D721Med (cell line): Measurements from ENCODE around the gene RASIP1.

Experiments
- DNase-seq: peaks from one replicate; pipeline ENCODE4 v3.0.0; 2011; ENCODE audit warnings: low spot score; ENCODE audit not compliant: insufficient read length
- FAIRE-seq: peaks from 2 replicates; lab custom pipeline; 2011; peaks lifted over from hg19 to GRCh38; lab: Jason Lieb, UNC
- CTCF ChIP-seq: IDR thresholded peaks from 2 replicates; pipeline ENCODE4 v1.5.1; 2012; ENCODE audit warnings: mild to moderate bottlenecking, control low read depth; ENCODE audit not compliant: insufficient read depth; ENCODE audit errors: missing control alignments

Gene RASIP1

GRCh38 chr19:48760504-48761205, 20.2 kb upstream of the RASIP1 start:
- FAIRE-seq (no peak), DNase-seq (no peak)
- no peak for TF ChIP-seq CTCF

- DNase-seq: no peak
- no peak for TF ChIP-seq CTCF
- no peak for FAIRE-seq
These were observed 17.3 kb upstream of the RASIP1 start for GRCh38 chr19:48757741-48758144.

GRCh38 chr19:48757089-48757675, 16.8 kb upstream of the RASIP1 start:
- DNase-seq (no peak), FAIRE-seq (no peak)
- TF ChIP-seq CTCF: no peak

DNA sequence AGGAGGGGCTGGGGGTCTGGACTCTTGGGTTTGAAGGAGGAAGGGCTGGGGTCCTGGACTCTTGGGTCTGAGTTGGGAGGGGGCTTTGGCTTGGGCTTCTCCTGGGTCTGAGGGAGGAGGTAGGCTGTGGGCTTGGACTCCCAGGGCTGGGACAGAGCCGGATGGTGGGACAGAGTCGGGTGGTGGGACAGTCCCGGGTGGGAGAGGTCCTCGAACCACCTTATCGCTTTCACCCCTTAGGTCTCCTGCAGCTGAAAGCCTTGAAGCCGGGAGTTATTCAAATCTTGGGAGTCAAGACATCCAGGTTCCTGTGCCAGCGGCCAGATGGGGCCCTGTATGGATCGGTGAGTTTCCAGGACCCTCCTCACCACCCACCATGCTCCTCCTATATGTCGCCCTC, 16.3 kb upstream of the RASIP1 start:
- no peak for TF ChIP-seq CTCF
- FAIRE-seq (no peak), DNase-seq (no peak)

DNA sequence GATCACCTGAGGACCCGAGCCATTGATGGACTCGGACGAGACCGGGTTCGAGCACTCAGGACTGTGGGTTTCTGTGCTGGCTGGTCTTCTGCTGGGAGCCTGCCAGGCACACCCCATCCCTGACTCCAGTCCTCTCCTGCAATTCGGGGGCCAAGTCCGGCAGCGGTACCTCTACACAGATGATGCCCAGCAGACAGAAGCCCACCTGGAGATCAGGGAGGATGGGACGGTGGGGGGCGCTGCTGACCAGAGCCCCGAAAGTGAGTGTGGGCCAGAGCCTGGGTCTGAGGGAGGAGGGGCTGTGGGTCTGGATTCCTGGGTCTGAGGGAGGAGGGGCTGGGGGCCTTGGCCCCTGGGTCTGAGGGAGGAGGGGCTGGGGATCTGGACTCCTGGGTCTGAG, 15.8 kb upstream of the RASIP1 start:
- no peak for FAIRE-seq
- no peak for TF ChIP-seq CTCF
- no peak for DNase-seq

- no peak for TF ChIP-seq CTCF
- no peak for DNase-seq
- FAIRE-seq: no peak
These were observed 15.4 kb upstream of the RASIP1 start for GRCh38 chr19:48755787-48756186.

DNA sequence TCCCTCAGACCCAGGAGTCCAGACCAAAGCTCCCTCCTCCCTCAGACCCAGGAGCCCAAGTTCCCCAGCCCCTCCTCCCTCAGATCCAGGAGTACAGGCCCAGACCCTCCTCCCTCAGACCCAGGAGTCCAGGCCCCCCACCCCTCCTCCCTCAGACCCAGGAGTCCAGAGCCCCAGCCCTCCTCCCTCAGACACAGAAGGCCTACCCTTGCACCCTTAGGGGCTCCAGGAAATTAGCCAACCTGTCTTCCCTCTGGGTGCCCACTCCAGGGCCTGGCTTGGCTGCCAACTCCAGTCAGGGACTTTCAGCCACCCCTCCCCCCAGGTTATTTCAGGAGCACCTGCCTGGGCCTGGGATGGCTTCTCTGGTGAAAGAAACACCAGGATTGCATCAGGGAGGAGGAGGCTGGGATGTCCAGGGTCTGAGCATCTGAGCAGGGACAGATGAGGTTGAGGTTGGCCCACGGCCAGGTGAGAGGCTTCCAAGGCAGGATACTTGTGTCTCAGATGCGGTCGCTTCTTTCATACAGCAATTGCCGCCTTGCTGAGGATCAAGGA, 14.8 kb upstream of the RASIP1 start, which contains the start of gene FGF21:
TSS of gene FGF21 (plus strand) at position 441 of the 558 bp plus-strand sequence. CDS start 713 bp downstream, outside the sequence.
- FAIRE-seq: no peak
- no peak for DNase-seq
- no peak for TF ChIP-seq CTCF
